Left ventricle myocardium superior (tissue), 1 donor: Measurements from ENCODE around the gene LRRC26. TPM values are rescaled to one million over a fixed set of nuclear protein-coding genes. Genes with fewer than 3 reads are reported as not detected.

Experiments used
- ATAC-seq: fragments of 200-7000 bp; cut with Tn5 transposase; one replicate; pipeline ENCODE4 v1.9.1; 2020; ENCODE audit warnings: mild to moderate bottlenecking, moderate library complexity
- DNase-seq: peaks from one replicate; pipeline ENCODE4 v3.0.0-alpha.2; 2020
- intact Hi-C: fragments of 100-400 bp; cut with micrococcal nuclease; formaldehyde crosslinking; loops from one replicate; pipeline ENCODE4 v1.11.0; 2022
- long read RNA-seq: library from polyadenylated mRNA; unstranded; transcript quantifications from one replicate; pipeline ENCODE4 v2.0.0, GENCODE V29; 2021
- total RNA-seq: library from RNA; stranded (reverse); fragmentation: NEBNext Ultra II Directional; extraction: Animal tissue kit (Norgen Biotek cat#: 25700); gene quantifications from one replicate; pipeline ENCODE4 v1.2.1, GENCODE V29; 2021
- donor health status: DM: no; HTN: yes; CAD: no; lungs with severe emphysema.

Gene LRRC26, protein sequence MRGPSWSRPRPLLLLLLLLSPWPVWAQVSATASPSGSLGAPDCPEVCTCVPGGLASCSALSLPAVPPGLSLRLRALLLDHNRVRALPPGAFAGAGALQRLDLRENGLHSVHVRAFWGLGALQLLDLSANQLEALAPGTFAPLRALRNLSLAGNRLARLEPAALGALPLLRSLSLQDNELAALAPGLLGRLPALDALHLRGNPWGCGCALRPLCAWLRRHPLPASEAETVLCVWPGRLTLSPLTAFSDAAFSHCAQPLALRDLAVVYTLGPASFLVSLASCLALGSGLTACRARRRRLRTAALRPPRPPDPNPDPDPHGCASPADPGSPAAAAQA
- total RNA-seq: not detected
- long read RNA-seq, partial matches to known transcripts: 0 of 1 reads
- long read RNA-seq, other reads (novel, unspliced or antisense): 0 of 1 reads

- ATAC-seq: no peak
- no peak for DNase-seq
- intact Hi-C loops: no loop called here
Observed at GRCh38 chr9:137169896-137170358, at the start of gene LRRC26. LRRC26 (minus strand) TSS chr9:137170051; CDS start chr9:137169943, 108 bp downstream.

DNA sequence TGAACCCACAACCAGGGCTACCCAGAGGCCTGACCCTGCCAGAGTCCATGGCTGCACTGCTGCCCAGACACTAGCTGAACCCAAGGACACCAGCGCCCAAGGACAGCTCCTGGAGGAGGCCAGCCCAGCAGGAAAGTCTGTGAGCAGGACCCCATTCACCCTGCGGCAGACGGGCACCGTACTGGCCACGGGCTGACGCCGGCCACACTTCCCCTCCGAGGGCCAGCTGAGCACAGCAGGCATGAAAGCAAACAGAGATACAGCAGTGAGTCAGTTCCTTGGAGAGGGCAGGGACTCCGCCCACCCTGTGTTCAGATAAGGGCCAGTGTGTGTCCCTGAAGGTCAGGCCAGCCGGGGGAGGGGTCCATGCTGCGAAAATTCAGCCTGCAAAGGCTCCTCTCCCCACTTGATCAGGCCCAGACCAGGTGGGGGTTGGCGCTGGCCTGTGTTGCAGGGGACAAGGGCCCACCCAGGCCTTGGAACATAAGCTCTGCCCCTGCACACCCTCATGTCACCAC is 49.0 kb upstream of the LRRC26 start:
- ATAC-seq: peak; percentile 17

GRCh38 chr9:137218212-137218753 is 48.4 kb upstream of the LRRC26 start:
- intact Hi-C loops: no loop called here
- no peak for DNase-seq
- ATAC-seq: no peak

More for the DNA sequence above, 49.0 kb upstream of the LRRC26 start:
- no peak for DNase-seq
- intact Hi-C loops: no loop called here

DNA sequence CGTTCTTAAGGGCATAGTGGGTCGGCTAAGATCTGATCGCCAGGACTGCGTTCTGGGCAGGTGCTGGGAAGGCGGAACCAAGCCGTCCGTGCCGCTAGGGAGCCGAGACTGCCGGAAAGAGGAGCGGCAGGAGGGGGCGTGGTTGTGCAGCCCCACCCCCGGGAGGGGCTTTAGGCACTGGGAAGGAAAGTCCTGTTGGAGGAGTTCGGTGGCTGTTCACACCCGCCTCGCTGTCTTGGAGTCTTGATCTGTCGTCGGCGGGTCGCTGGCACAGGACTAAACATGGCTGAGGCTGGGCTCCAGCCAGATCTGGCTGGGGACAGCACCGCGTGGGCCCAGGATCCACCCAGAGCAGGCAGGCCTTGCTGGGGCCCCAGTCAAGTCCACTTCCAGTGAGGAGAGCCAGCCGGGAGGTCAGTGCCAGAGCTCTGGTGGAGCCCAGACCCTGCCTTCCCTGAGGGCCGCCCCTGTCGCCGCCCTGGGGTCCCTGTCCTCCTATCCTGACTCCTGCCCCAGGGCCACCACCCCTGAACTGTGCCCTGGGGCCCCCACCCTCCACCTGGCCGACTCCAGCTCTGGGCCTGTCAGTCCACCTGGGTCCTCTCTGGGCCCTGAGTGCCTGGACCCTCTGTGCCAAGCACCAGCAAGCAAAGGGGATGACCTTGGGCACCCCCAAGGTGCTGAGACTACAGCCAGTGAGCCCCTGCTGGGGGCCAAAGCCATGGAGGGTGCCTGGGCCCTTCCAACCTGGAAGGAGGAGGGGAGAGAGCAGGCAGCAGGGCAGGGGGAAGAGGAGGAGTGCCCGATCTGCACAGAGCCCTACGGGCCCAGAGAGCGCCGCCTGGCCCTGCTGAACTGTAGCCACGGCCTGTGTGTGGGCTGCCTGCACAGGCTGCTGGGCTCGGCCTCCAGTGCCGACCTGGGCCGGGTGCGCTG is 47.7 kb upstream of the LRRC26 start:
- DNase-seq (peak; percentile 81), ATAC-seq (peak; percentile 60)
- intact Hi-C loops: no loop called here

DNA sequence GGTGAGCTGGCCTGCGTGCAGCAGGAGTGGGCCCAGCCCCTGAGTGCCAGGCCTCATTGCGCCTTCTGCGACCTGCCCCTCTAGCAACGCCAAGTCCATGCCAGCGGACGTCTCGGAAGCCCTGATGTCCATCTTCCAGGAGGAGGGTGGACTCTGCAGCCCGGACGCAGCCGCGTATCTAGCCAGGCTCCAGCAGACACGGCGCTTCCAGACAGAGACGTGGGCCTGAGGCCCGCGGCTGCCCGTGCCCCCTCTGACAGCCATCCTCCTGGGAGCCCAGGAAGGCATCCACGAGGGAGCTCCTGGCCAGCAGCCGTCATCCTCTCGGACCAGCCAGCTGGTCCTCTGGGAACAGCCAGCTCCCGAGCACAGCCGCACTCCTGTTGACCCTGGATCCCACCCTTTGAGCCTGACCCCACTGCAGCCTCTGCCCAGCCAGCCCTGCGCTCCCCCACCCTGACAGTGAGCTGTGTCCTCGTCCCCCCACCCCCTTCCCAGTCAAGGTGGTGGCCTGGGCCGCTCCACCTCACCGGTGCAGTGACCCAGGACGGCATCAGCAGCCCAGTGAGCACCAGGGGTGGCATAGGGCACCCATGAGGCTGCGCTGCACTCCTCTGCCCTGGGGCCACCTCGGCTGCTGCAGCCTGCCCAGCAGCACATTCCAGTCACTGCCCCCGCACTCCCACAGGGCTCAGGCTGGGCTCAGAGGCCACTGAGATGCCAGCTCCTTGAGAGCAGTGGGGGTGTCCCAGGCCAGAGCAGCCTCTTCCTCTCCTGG is 46.5 kb upstream of the LRRC26 start:
- ATAC-seq (no peak), DNase-seq (no peak)
- intact Hi-C loops: no loop called here

DNA sequence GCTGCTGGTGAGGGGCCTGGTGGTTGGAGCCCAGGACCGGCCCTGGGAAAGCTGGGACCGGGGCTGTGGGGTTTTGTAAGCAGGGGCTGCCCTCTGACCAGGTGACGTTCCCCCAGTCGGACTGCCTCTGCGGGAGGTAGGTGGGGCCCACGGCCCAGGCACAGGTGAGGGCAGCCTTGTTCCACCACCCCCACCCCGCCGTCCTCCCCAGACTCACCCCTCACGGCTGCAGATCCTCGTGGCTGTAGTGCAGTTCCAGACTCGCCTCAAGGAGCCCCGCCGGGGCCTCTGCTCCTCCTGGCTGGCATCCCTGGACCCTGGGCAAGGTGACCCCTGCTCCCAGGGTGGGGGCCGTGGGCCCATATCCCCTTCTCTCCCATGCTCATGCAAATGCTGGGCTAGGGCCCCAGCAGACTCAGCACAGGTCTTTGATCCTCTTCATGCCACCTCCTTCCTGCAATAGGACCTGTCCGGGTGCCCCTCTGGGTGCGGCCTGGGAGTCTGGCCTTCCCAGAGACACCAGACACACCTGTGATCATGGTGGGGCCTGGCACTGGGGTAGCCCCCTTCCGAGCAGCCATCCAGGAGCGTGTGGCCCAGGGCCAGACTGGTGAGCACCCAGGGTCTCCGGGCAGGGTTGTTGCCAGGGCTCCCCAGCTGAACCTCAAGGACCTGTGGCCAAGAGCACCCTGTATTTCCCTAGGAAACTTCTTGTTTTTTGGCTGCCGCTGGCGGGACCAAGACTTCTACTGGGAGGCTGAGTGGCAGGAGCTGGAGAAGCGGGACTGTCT is 45.5 kb upstream of the LRRC26 start:
- DNase-seq: no peak
- ATAC-seq: no peak
- intact Hi-C loops: no loop called here

DNA sequence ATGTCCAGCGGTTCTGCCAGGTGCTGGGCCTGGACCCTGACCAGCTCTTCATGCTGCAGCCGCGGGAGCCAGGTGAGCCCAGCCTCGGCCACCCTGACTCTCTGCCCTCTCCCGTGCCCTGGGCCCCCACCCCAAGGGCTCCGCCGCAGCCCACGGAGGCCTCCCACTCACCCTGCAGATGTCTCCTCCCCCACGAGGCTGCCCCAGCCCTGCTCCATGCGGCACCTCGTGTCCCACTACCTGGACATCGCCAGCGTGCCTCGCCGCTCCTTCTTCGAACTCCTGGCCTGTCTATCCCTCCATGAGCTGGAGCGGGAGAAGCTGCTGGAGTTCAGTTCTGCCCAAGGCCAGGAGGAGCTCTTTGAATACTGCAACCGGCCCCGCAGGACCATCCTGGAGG is 44.8 kb upstream of the LRRC26 start:
- ATAC-seq: no peak
- no peak for DNase-seq
- intact Hi-C loops: no loop called here

- no peak for ATAC-seq
- intact Hi-C loops: no loop called here
- no peak for DNase-seq
Observed at GRCh38 chr9:137213160-137214060, 43.6 kb upstream of the LRRC26 start.

GRCh38 chr9:137212520-137212919 is 42.7 kb upstream of the LRRC26 start:
- DNase-seq: no peak
- intact Hi-C loops: no loop called here
- ATAC-seq: no peak

GRCh38 chr9:137211532-137211931 is 41.7 kb upstream of the LRRC26 start:
- intact Hi-C loops: no loop called here
- ATAC-seq: no peak
- no peak for DNase-seq

DNA sequence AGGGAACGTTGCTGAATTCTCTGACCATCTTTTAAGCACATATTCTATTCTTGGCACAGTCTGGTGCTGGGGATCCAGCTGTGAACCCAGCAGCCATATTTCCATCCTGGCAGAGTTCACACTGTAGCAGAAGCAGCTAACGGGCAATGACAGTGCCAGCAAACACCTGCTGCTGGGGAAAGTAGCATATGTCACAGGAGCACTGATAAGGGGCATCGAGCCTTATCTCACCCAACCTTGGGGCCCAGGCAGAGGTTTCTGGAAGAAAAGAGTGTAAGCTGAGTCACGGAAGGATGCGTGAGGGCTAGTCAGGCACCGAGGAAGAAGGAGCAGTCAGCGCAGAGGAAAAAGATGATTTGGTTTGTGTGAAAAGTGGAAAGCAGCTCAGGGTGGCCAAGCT is 36.8 kb upstream of the LRRC26 start:
- DNase-seq (no peak), ATAC-seq (no peak)
- intact Hi-C loops: no loop called here

DNA sequence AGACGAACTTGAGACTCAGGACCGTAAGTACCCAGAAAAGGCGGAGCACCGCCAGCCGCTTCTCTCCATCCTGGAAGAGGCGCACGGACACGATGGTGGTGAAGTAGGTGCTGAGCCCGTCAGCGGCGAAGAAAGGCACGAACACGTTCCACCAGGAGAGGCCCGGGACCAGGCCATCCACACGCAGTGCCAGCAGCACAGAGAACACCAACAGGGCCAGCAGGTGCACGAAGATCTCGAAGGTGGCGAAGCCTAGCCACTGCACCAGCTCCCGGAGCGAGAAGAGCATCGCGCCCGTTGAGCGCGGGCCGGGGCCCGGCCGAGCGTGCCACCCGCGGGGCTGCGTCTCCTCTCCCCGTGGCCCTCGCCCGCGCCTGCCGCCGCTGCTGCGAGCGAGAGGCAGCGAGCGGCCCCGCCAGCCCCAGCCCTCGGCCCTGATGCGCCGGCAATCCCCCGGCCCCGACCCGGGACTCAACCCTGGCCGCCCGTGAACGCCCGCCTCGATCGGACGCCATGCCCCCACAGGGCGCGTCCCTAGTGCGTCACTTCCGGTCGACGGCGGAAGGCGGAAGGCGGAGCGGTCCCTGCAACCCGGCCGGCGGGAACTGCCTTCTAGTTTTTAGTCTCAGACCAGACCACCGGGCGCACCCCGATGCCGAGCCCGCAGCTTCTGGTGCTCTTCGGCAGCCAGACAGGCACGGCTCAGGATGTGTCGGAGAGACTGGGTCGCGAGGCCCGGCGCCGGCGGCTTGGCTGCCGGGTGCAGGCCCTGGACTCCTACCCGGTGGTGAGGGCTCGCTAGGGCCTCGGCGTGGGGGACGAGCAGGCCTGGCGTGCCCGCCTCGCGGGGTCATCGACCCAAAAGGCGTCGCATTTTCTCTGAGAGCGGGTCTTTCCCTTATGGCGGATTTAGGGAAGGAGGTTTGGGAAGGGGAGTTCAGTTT is 35.5 kb upstream of the LRRC26 start, which contains the start of the genes NDOR1 and TMEM203:
Gene NDOR1, plus strand, starts transcription at position 575 of the 944 bp plus-strand sequence. Its CDS starts 78 bp downstream, at position 653.
Gene TMEM203, minus strand, starts transcription at position 523 of the 944 bp plus-strand sequence. Its CDS starts 234 bp downstream, at position 289.
- peak; percentile 95 for DNase-seq
- peak; percentile 56 for ATAC-seq
- intact Hi-C loops: no loop called here

- DNase-seq: no peak
- ATAC-seq: no peak
- intact Hi-C loops: no loop called here
Observed at GRCh38 chr9:137204731-137205125, 34.9 kb upstream of the LRRC26 start.

DNA sequence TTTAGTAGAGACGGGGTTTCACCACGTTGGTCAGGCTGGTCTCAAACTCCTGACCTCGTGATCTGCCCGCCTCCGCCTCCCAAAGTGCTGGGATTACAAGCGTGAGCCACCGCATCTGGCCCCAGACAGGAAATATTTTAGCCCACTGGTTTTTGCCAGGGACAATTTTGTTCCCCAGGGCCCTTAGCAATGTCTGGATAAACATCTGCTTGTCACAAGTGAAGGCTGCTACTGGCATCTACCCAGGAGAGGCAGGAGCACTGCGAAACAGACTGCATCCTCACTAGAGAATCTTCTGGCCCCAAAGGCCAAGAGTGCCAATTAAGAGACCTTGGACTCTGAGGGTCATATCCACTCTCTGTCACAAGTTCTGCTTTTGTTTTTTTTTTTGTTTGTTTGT is 33.1 kb upstream of the LRRC26 start:
- ATAC-seq (no peak), DNase-seq (no peak)
- intact Hi-C loops: no loop called here

DNA sequence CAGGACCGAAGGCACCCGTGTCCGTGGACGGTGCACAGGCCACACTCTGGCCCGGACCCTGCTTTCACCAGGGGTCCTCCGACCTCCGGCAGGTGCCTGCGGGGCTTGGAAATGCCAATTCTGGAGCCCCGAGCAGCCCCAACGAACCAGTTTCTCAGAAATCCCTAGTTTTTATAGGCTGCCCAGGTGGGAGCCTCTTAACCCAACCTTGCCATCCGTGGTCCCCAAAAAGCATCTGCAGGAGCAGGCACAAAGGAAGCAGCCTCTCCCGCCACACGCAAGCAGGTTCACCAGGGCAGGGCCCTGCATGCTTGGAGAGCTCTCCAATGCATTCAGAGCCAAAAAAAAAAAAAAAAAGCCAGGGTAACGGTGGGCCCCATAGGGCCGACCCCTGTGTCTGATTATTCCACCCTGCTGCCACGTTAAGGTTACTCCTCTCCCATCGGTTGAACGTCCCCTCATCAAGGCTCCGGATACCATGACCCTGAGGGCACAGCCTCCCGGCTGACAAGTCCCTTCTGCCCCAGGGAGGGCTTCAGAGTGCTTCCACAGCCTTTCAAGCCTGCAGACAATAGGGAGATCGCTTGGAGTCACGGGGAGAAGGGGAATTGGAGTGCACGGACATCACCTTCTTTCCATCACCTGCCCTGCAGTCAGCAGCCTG is 31.5 kb upstream of the LRRC26 start:
- DNase-seq (no peak), ATAC-seq (no peak)
- intact Hi-C loops: no loop called here
